Immature natural killer cell (primary cell): ENCODE data around the gene SMARCE1. TPM values are rescaled to one million over a fixed set of nuclear protein-coding genes. Genes with fewer than 3 reads are reported as not detected.

Source experiments
- DNase-seq, 3 donors: peaks; one replicate each; pipeline ENCODE4 v3.0.0; 2022; ENCODE audit warnings: mixed read lengths in 1 of 3
- H3K27ac Mint-ChIP-seq, 6 donors: one replicate each; pipeline ENCODE4 v1.8.0; 2020; ENCODE audit warnings: mixed read lengths in 6 of 6, mild to moderate bottlenecking in 5 of 6, inconsistent platforms in 4 of 6, moderate library complexity in 3 of 6
- H3K27me3 Mint-ChIP-seq, 3 donors: one replicate each; pipeline ENCODE4 v1.8.0; 2020 to 2021; ENCODE audit warnings: low read depth in 3 of 3, mild to moderate bottlenecking in 3 of 3, mixed read lengths in 3 of 3, moderate library complexity in 3 of 3, inconsistent platforms in 1 of 3
- H3K36me3 Mint-ChIP-seq, 3 donors: one replicate each; pipeline ENCODE4 v1.8.0; 2020; ENCODE audit warnings: mixed read lengths in 3 of 3, inconsistent platforms in 2 of 3, mild to moderate bottlenecking in 2 of 3
- H3K4me1 Mint-ChIP-seq, 2 donors: one replicate each; pipeline ENCODE4 v1.8.0; 2020; ENCODE audit warnings: inconsistent platforms in 2 of 2, mild to moderate bottlenecking in 2 of 2, mixed read lengths in 2 of 2, moderate library complexity in 1 of 2
- H3K4me3 Mint-ChIP-seq, 5 donors: one replicate each; pipeline ENCODE4 v1.8.0; 2020; ENCODE audit warnings: mild to moderate bottlenecking in 5 of 5, mixed read lengths in 5 of 5, inconsistent platforms in 3 of 5, moderate library complexity in 3 of 5
- H3K9me3 Mint-ChIP-seq, 6 donors: one replicate each; pipeline ENCODE4 v1.8.0; 2020; ENCODE audit warnings: mild to moderate bottlenecking in 6 of 6, mixed read lengths in 6 of 6, inconsistent platforms in 4 of 6, moderate library complexity in 3 of 6
- polyA plus RNA-seq, 3 donors: library from polyadenylated mRNA; unstranded; fragments of 300-500 nt; fragmentation: Illumina TruSeq; gene quantifications; one replicate each; pipeline ENCODE4 v1.2.3, GENCODE V29; 2021

Gene SMARCE1
- polyA plus RNA-seq, 3 donors from 2014 or later, result 196 to 261 (median 223) TPM

DNA sequence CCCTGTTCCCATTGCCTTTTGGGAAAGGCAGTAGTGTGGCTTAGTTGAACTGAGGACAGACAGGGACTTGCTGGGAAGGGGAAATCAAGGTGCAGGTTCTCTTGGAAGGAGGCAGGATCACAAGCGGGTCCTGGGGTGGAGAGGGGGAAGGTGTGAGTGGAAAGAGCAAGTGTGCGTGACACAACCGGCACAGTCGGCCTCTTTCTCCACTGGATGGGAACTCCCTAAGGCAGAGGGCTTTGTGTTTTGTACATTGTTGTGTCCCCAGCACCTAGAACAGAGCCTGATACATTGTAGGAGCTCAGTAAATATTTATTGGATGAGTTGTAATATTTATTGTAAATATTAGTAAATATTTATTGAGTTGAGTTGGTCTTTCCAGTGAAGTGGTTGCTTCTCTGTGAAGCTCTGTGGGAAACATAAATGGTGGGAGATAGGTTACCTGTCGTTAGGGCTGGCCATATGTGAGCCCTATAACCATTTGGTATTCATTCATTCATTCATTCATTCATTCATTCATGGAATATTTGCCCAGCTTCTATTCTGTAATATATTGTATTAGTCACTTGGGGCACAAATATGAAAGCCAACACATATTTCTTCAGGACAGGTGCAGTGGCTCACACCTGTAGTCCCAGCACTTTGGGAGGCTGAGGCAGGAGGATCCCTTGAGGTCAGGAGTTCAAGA, 34.0 kb downstream of the SMARCE1 start:
- Mint-ChIP-seq H3K4me1 (peaks cover 8 to 16% of the 10 kb centered on the region in 2 donors), H3K27ac (peak overlapping the region in 4 of 6 donors; percentile 28 to 90 (median 62)), H3K27me3 (peaks cover 0 to 6% (median 2%) of the 10 kb centered on the region in 3 donors), H3K36me3 (no peaks in the 10 kb centered on the region), H3K9me3 (no peaks in the 10 kb centered on the region), H3K4me3 (peak overlapping the region in 1 of 5 donors; percentile 60)
- no peak for DNase-seq

DNA sequence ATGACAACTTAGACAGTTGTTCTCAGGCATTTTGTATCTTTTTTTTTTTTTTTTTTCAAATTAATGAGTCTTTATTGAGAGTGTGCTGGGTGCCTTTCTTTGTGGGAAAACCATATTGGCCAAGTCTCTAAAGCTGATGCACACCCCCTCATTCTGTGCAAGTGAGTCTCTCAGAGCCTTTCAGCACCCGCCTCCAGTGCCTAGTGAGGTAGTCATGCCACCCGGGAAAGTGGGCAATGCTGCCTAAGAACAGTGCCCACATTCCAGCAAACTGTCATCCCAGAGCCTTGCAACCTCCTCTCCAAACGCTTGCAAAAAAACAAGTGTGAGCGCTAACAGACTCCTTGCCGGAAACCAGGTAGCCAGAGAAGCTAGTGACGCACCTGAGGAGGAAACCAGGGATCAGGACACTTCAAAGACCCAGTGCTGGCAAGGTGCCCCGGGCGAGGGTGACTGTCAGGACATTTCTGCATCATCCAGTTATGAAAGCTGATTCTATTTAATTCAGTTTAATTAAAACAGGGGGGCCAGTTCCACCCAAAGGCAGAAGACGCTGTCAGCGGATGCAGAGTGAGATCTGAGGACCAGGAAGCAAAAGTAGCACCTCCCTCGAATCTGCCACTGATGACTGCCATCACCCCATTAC, 34.9 kb downstream of the SMARCE1 start:
- Mint-ChIP-seq H3K4me3 (peak overlapping the region in 1 of 5 donors; percentile 60), H3K4me1 (peaks cover 17 to 25% of the 10 kb centered on the region in 2 donors), H3K36me3 (no peaks in the 10 kb centered on the region), H3K27me3 (peaks cover 3 to 6% (median 3%) of the 10 kb centered on the region in 3 donors), H3K9me3 (no peaks in the 10 kb centered on the region), H3K27ac (peak overlapping the region in 2 of 6 donors; percentile 81 to 90)
- DNase-seq, result peak in 1 of 3 donors; percentile 30

DNA sequence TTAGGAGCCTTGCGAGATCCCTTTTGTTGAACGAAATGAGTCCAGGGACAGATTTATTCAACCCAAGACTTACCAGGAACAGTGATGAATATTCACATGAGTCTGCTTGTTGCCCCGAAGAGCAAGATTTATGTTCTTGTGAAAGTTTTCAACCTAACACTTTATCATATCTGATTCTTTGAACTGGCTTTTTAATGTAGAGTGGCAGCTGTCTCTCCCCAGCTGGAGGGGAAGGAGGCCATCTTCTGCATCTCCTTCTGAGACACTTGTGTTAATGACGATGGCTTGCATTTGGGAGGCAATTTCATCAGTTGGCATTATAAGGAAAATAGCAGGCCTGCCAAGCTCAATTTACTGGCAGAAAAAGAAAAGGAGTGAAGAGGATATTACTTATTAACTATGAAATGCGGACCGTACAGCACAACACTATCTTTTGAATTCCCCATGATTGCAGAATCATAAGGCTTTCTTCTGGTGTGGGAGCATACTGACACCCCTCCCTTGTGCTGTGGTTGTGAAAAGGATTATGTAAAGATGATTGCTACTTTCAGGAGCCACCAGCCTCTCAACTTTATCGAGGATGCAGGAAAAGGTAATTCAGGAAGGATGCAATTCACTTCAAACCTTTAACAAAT, 35.7 kb downstream of the SMARCE1 start:
- H3K9me3 Mint-ChIP-seq, result no peaks in the 10 kb centered on the region
- peaks cover 25 to 32% of the 10 kb centered on the region in 2 donors for H3K4me1 Mint-ChIP-seq
- H3K36me3 Mint-ChIP-seq, result no peaks in the 10 kb centered on the region
- no peak for DNase-seq
- H3K27me3 Mint-ChIP-seq, result peaks cover 3 to 4% (median 3%) of the 10 kb centered on the region in 3 donors
- peak overlapping the region in 1 of 5 donors; percentile 36 for H3K4me3 Mint-ChIP-seq
- peak overlapping the region in 5 of 6 donors; percentile 14 to 85 (median 47) for H3K27ac Mint-ChIP-seq

DNA sequence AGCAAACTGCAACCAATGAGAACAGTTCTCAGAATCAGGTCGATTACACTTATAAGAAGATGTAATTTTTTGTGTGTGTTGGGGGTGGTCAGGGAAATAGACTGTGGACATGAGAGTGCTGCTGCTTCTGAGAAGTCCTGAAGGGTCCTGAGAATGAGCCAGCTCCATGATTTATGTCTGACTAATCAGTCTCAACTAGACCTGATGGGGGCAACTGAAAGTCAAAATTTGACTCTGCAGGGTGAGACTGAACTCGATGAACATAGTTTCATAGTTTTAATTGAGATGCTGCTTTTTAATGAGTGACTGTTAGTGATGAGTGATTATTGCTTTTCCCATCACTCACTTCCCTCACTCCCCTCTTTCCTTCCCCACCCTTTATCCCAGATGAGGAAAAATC, 37.3 kb downstream of the SMARCE1 start:
- H3K27ac Mint-ChIP-seq, result peak overlapping the region; percentile 22 to 90 (median 75)
- peaks cover 34 to 47% of the 10 kb centered on the region in 2 donors for H3K4me1 Mint-ChIP-seq
- no peak for DNase-seq
- no peaks in the 10 kb centered on the region for H3K36me3 Mint-ChIP-seq
- peaks cover 3 to 4% (median 3%) of the 10 kb centered on the region in 3 donors for H3K27me3 Mint-ChIP-seq
- no peaks in the 10 kb centered on the region for H3K9me3 Mint-ChIP-seq
- no peak overlapping the region for H3K4me3 Mint-ChIP-seq

DNA sequence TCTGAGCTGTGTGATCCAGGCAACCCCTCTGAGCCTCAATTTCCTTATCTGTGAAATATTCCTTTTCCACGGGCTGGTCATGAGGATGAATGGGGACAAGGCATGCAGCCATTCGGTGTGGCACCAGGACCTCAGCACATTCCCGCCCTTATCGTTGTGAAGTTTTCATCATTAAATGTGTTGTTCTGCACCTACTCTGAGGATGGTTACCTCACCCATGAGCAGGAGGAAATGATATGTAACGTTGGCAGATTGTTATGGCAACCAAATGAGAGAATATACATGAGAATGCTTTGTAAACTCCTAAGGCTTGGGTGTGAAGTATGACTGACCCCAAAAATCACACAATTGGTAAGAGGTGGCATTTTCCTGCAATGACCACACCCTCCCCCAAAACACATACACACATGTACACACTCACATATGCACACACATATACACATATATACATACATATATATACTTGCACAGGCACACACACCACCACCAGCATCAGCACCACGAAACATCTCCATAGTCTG, 39.5 kb downstream of the SMARCE1 start:
- no peaks in the 10 kb centered on the region for H3K36me3 Mint-ChIP-seq
- peak overlapping the region; percentile 66 to 79 (median 76) for H3K4me3 Mint-ChIP-seq
- no peaks in the 10 kb centered on the region for H3K9me3 Mint-ChIP-seq
- DNase-seq, result peak; percentile 74 to 84 (median 80)
- peaks cover 38 to 48% of the 10 kb centered on the region in 2 donors for H3K4me1 Mint-ChIP-seq
- H3K27me3 Mint-ChIP-seq, result peaks cover 2 to 5% (median 3%) of the 10 kb centered on the region in 3 donors
- peak overlapping the region; percentile 85 to 95 (median 94) for H3K27ac Mint-ChIP-seq

DNA sequence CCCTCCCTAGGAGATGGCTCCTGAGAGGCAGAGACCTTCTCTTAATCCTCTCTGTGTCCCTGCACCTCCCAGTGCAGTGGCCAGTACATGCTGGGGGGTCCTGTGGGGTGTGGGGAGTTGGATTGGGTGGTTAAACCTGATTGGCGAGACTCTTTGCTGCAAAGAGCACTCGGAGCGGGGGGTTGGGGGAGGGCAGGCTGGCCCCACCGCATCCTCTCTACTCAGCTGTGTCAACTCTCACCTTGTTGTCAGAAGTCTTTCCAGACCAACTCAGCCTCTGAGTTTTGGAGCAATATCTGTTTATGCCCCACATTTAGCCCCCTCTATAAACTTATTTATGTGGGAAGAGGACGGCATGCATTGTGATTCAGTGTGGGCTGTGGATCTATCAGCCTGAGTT, 40.0 kb downstream of the SMARCE1 start:
- peak overlapping the region; percentile 66 to 79 (median 76) for H3K4me3 Mint-ChIP-seq
- H3K36me3 Mint-ChIP-seq, result no peaks in the 10 kb centered on the region
- DNase-seq, result peak in 1 of 3 donors; percentile 61
- H3K9me3 Mint-ChIP-seq, result no peaks in the 10 kb centered on the region
- peaks cover 2 to 5% (median 3%) of the 10 kb centered on the region in 3 donors for H3K27me3 Mint-ChIP-seq
- H3K4me1 Mint-ChIP-seq, result peaks cover 38 to 48% of the 10 kb centered on the region in 2 donors
- peak overlapping the region; percentile 85 to 95 (median 94) for H3K27ac Mint-ChIP-seq

DNA sequence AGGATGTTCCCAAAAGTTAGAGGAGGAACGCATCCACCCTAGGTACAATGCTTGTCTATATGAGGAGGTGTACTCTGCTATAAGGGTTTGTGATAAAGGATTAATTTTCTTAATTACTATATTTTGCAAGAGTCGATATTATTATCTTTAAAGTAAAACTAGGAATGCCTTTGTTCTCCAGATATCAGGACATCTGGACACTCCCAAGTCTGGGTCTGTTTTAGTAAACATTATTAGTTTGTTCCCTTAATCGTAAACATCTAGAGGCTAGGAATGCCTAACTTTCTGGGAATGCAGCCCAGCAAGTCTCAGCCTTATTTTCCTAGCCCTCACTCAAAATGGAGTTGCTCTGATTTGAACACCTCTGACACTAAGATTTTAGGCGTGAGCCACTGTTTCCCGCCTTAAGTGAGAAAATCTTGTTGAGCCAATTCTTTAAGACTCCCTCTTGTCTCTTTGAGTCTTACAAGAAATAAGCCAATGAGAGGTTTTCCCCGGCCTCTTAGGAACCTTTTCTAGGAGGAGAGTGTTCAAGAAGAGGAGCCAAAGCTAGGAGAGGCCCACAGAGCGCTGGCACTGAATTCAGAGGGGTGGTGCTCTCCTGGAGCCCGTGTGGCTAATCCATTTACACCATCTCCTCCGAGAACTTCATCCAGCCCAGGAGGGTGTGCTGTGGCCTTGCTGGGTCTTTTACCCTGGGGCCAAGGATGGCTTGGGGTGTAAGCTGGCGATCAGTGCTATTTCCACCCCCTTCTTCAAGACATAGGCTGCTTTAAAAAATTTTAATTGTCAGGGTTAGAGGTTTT, 40.9 kb downstream of the SMARCE1 start:
- H3K4me3 Mint-ChIP-seq, result peak overlapping the region; percentile 21 to 79 (median 73)
- DNase-seq, result no peak
- H3K27me3 Mint-ChIP-seq, result peaks cover 2 to 5% (median 3%) of the 10 kb centered on the region in 3 donors
- peaks cover 38 to 48% of the 10 kb centered on the region in 2 donors for H3K4me1 Mint-ChIP-seq
- no peaks in the 10 kb centered on the region for H3K36me3 Mint-ChIP-seq
- H3K27ac Mint-ChIP-seq, result peak overlapping the region; percentile 85 to 95 (median 94)
- H3K9me3 Mint-ChIP-seq, result no peaks in the 10 kb centered on the region

DNA sequence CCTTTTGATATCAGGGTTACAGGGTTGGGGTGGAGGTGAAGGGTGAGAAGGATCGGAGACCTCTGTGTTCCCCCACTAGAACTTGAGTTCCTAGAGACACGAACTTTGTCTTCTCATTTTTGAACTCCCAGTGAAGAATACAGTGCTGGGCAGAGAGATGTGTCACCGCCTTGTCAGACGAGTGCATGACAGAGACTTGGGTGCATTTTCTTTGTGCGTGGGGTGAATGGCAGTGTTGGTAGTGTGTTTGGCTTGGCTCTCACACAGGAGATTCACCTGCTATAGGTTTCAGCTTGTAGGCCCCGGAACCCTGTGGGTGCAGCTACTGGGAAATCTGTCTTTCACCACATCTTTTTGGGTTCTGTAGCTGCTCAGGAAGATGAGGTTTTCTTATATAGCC, 42.3 kb downstream of the SMARCE1 start:
- no peak for DNase-seq
- Mint-ChIP-seq H3K27ac (peak overlapping the region in 5 of 6 donors; percentile 27 to 71 (median 53)), H3K9me3 (no peaks in the 10 kb centered on the region), H3K4me3 (peak overlapping the region in 3 of 5 donors; percentile 9 to 21 (median 12)), H3K4me1 (peaks cover 38 to 48% of the 10 kb centered on the region in 2 donors), H3K36me3 (no peaks in the 10 kb centered on the region), H3K27me3 (peaks cover 1 to 5% (median 2%) of the 10 kb centered on the region in 3 donors)

DNA sequence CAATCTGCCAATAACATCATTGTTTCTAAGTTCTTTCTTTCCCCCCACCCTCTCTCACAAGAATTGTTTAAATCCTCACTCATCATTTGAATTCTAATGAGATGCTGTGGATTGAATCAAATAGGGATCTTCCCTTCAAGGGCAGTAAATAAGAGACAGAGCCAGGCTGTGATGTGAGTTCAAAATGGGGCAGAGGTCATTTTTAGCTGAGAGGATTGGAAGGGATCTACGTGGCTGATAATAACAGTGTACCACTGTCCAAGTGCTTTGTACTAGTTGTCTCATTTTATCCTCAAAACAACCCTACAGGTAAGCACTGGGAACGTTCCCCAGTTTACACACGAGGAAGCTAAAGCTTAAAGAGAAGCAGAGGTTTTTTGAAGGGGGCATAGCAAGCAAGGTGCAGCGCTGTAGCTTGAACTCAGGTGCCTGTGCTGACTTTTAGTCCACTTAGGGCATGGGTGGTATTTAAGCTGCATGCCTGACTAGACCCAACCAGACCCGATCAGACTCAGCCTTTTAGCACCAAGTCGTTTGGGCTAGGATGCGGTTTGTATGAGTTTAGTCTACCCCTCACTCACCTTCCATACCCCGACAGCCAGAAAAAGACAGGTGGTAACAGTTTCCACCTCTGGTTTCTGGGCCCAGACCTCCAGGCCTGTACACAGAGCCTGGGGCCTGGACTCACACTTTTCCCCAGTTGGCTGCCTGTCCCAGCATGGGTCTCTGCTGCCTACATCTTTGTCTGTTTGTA, 43.1 kb downstream of the SMARCE1 start:
- no peak for DNase-seq
- H3K4me1 Mint-ChIP-seq, result peaks cover 38 to 47% of the 10 kb centered on the region in 2 donors

DNA sequence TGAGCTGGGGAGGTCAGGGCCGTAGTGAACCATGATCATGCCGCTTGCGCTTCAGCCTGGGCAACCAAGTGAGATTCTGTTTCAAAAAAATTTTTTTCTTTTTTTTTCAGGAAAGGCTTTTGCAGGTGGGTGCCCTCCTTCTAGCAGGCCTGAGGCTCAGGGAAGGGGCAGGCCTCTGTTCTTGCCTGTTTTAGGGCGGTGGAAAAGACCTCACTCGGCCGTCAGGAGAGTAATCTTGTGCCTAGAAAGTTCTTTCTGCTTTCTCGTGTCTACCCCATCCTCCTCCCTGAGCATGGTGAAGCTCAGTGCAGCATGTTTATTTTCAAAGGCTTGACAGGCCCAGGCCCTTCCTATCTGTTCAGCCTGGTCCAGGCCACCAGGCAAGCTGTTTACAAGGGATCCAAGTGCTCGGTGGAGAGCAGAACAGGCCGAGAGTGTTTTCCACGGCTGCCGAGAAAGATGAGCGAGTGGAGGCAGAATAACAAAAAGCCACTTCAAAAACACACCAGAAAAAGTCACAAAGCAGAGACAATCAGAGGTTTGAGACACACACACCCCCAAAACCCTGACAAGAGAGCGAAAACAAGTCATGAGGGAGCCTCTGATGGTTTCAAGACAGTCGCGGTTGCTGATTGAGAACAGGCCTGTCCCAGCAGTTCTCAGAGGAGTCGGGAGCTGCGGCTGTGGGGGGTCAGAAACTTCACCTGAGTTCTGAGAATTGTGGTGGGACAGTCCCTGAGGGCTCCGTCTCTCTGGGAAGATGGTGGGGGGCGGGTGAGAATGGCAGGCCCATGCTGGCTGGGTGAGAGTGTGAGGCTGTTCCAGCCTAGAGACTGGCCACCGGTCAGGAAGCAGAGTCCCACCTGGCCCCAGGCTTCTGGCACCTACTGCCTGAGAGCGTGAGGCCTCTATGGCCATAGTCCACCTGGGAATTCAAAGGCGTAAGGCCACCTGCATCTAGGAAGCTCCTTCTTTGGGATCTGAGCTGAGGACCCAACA, 44.9 kb downstream of the SMARCE1 start:
- Mint-ChIP-seq H3K9me3 (no peaks in the 10 kb centered on the region), H3K27me3 (peaks cover 0 to 3% (median 3%) of the 10 kb centered on the region in 3 donors), H3K27ac (peak overlapping the region in 4 of 6 donors; percentile 11 to 66 (median 37)), H3K4me1 (peaks cover 22 to 34% of the 10 kb centered on the region in 2 donors), H3K36me3 (no peaks in the 10 kb centered on the region), H3K4me3 (no peak overlapping the region)
- DNase-seq, result no peak

More for the DNA sequence above, 43.1 kb downstream of the SMARCE1 start:
- Mint-ChIP-seq H3K36me3 (no peaks in the 10 kb centered on the region), H3K27ac (peak overlapping the region in 3 of 6 donors; percentile 27 to 85 (median 68)), H3K27me3 (peaks cover 1 to 5% (median 5%) of the 10 kb centered on the region in 3 donors), H3K4me3 (no peak overlapping the region), H3K9me3 (no peaks in the 10 kb centered on the region)

DNA sequence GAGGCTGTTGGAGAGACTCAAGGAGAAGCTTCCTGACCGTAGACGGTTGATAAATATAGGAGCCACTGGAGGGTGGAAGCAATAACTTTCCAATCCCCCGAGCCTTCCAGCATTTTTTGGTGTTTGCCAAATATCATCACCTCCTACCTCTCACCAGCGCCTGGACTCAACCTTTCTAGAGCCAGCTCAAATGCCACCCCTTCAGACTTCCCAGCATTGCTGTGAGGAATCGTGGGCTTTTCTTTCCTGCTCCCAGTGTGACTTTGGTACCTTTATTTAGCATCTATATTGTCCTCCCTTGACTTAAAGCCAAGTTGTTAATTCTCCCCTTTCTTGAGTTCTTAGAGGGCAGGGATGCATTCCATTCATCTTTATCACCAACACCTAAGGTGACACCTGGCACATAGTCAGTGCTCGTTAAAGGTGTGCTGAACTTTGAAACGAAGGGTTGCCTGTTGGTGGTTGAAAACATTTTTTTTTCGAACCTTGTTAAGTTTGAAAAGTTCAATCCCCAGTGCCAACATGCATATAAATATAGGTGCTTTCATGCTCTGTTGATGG, 47.1 kb downstream of the SMARCE1 start:
- Mint-ChIP-seq H3K27ac (peak overlapping the region in 1 of 6 donors; percentile 62), H3K27me3 (peaks cover 2 to 3% (median 3%) of the 10 kb centered on the region in 3 donors), H3K9me3 (no peaks in the 10 kb centered on the region), H3K4me3 (no peak overlapping the region), H3K4me1 (peaks cover 5 to 13% of the 10 kb centered on the region in 2 donors), H3K36me3 (no peaks in the 10 kb centered on the region)
- DNase-seq, result no peak
